Measurements from ENCODE around the gene DCUN1D3. TPM values are rescaled to one million over a fixed set of nuclear protein-coding genes. Genes with fewer than 3 reads are reported as not detected.

Gene DCUN1D3
- total and polyA plus RNA-seq, 2 experiments from 2014 or later, result 8.5 to 13.7 TPM

DNA sequence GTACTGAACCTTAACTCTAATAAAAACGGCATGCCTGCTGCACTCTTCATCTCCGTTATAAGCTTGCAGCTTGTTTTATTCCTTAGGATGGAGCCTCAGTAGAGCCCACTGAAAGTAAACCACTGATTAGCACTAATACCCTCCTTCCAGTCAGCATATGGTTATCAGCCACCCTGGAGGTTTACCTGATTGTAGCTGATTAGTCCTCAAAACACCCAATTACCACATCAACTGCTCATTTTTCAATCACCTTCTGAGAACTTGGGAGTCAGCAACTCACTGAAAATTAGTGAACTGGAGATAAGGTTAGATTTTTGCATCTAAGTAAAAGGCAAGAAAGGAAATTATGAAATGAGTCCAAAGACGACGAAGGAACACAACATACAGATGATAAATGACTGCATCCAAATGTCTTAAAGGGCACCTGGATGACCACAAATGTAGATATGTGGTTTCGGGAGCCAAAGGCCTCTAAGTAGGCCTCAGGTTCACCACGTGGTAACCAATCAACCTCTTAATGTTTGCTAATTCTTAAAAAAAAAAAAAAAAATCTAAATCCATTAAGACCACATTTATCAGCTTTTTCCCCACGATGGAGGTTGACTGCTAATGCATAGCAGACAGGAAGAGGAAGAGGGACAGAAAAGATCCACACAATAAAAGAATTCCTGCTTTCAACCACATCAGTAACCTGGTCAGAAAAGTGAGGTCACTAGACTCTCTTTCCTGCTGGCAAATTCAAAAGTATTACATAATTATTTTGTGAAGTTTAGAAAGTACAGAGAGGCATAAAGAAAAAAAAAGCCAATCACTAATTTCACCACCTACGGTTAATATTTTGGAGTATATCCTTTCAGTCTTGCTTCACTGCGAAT is 28.0 kb downstream of the DCUN1D3 start:
- ATAC-seq, result no peak
- peaks cover 94% of the 10 kb centered on the region for H3K79me2 ChIP-seq (replicated peaks; ENCODE audit: insufficient read depth)

More for the DNA sequence above, 28.0 kb downstream of the DCUN1D3 start:
- Histone ChIP-seq H3K36me3 (ENCODE audit: insufficient read depth) (no peaks in the 10 kb centered on the region), H3K4me2 (no peak overlapping the region), H3K4me1 (ENCODE audit: insufficient read depth) (peaks cover 10% of the 10 kb centered on the region; the same call in 1 of the 2 replicates), H3K4me3 (no peak overlapping the region), H3K9me2 (ENCODE audit: insufficient read depth) (no peaks in the 10 kb centered on the region; the same call in 1 of the 2 replicates), H2AFZ (no peak overlapping the region), H3K27me3 (ENCODE audit: insufficient read depth) (no peaks in the 10 kb centered on the region), H4K20me1 (replicated peaks; ENCODE audit: insufficient read depth) (peaks cover 18% of the 10 kb centered on the region), H3F3A (replicated peaks; ENCODE audit: low read depth) (no peaks in the 10 kb centered on the region), H3K27ac (ENCODE audit: low read depth) (peak overlapping the region; percentile 57)
- DNase-seq (ENCODE audit: low spot score), result no peak
- TF ChIP-seq STAT1 (IDR thresholded peaks at IDR 0.05; ENCODE audit: unreplicated experiment) (no peak), ZNF114 (CRISPR knock-in tag; IDR thresholded peaks at IDR 0.05) (no peak), POLR2AphosphoS5 (IDR thresholded peaks at IDR 0.05; ENCODE audit: low read depth) (no peak), JUNB (IDR thresholded peaks at IDR 0.05; ENCODE audit: unreplicated experiment) (no peak), ZNF331 (CRISPR knock-in tag; IDR thresholded peaks at IDR 0.05; ENCODE audit: low read depth) (no peak), NANOG (IDR thresholded peaks at IDR 0.05; ENCODE audit: borderline replicate concordance) (no peak), CREB1 (CRISPR knock-in tag; IDR thresholded peaks at IDR 0.05; ENCODE audit: low read depth) (no peak), EZH2 (IDR thresholded peaks at IDR 0.05; ENCODE audit: low read depth, unreplicated experiment) (no peak)
- TF ChIP-seq, protein P1, sequence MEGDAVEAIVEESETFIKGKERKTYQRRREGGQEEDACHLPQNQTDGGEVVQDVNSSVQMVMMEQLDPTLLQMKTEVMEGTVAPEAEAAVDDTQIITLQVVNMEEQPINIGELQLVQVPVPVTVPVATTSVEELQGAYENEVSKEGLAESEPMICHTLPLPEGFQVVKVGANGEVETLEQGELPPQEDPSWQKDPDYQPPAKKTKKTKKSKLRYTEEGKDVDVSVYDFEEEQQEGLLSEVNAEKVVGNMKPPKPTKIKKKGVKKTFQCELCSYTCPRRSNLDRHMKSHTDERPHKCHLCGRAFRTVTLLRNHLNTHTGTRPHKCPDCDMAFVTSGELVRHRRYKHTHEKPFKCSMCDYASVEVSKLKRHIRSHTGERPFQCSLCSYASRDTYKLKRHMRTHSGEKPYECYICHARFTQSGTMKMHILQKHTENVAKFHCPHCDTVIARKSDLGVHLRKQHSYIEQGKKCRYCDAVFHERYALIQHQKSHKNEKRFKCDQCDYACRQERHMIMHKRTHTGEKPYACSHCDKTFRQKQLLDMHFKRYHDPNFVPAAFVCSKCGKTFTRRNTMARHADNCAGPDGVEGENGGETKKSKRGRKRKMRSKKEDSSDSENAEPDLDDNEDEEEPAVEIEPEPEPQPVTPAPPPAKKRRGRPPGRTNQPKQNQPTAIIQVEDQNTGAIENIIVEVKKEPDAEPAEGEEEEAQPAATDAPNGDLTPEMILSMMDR (conservative IDR thresholded peaks at IDR 0.05; ENCODE audit: low read depth in 2 of 2), result no peak
- TF ChIP-seq, protein P2, sequence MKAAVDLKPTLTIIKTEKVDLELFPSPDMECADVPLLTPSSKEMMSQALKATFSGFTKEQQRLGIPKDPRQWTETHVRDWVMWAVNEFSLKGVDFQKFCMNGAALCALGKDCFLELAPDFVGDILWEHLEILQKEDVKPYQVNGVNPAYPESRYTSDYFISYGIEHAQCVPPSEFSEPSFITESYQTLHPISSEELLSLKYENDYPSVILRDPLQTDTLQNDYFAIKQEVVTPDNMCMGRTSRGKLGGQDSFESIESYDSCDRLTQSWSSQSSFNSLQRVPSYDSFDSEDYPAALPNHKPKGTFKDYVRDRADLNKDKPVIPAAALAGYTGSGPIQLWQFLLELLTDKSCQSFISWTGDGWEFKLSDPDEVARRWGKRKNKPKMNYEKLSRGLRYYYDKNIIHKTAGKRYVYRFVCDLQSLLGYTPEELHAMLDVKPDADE (IDR thresholded peaks at IDR 0.05), result no peak
- TF ChIP-seq, protein P3, sequence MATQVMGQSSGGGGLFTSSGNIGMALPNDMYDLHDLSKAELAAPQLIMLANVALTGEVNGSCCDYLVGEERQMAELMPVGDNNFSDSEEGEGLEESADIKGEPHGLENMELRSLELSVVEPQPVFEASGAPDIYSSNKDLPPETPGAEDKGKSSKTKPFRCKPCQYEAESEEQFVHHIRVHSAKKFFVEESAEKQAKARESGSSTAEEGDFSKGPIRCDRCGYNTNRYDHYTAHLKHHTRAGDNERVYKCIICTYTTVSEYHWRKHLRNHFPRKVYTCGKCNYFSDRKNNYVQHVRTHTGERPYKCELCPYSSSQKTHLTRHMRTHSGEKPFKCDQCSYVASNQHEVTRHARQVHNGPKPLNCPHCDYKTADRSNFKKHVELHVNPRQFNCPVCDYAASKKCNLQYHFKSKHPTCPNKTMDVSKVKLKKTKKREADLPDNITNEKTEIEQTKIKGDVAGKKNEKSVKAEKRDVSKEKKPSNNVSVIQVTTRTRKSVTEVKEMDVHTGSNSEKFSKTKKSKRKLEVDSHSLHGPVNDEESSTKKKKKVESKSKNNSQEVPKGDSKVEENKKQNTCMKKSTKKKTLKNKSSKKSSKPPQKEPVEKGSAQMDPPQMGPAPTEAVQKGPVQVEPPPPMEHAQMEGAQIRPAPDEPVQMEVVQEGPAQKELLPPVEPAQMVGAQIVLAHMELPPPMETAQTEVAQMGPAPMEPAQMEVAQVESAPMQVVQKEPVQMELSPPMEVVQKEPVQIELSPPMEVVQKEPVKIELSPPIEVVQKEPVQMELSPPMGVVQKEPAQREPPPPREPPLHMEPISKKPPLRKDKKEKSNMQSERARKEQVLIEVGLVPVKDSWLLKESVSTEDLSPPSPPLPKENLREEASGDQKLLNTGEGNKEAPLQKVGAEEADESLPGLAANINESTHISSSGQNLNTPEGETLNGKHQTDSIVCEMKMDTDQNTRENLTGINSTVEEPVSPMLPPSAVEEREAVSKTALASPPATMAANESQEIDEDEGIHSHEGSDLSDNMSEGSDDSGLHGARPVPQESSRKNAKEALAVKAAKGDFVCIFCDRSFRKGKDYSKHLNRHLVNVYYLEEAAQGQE (IDR thresholded peaks at IDR 0.05; ENCODE audit: unreplicated experiment), result no peak
- Mint-ChIP-seq H3K9me3 (no peaks in the 10 kb centered on the region), H3K4me3 (no peak overlapping the region), H3K36me3 (ENCODE audit: low read depth) (peaks cover 4% of the 10 kb centered on the region; the same call in 1 of the 3 replicates), H3K27ac (no peak overlapping the region), H3K27me3 (ENCODE audit: insufficient read depth, low read depth, poor library complexity) (peaks cover under 1% of the 10 kb centered on the region), H3K4me1 (peaks cover 32% of the 10 kb centered on the region)
